OCI-LY7 (cell line): Measurements from ENCODE around the gene FAM200A.

ENCODE experiments used
- CTCF ChIP-seq: fragments of 200-600 bp; sonication (generic); conservative IDR thresholded peaks from 2 replicates; pipeline ENCODE4 v1.5.1; 2014; ENCODE audit warnings: mild to moderate bottlenecking, antibody characterized with exemption, low read length, moderate library complexity, mixed read lengths
- EZH2phosphoT487 ChIP-seq: fragments of 200-600 bp; sonication (generic); IDR thresholded peaks from 2 replicates; pipeline ENCODE4 v1.6.1; 2018; ENCODE audit warnings: low read depth, borderline replicate concordance, mild to moderate bottlenecking, mixed run types, antibody characterized with exemption, low read length, moderate library complexity, mixed read lengths

- TF ChIP-seq CTCF (peak; percentile 39; the same call in 1 of the 2 replicates), EZH2phosphoT487 (no peak)
Measured at GRCh38 chr7:99579956-99580777, 28.3 kb upstream of the FAM200A start.
